A549 (cell line): Measurements from ENCODE around the gene BMP10. TPM values are rescaled to one million over a fixed set of nuclear protein-coding genes. Genes with fewer than 3 reads are reported as not detected.

Experiments used
- ATAC-seq, 2 experiments: fragments of 200-7000 bp in 1 of 2; fragments of >200 bp in 1 of 2; cut with Nextera tagmentation in 1 of 2; cut with Tn5 transposase in 1 of 2; 3 replicates each; pipeline versions ENCODE4 v1.8.0 to v1.9.1; 2018 to 2020; ENCODE audit warnings: mild to moderate bottlenecking in 1 of 2, moderate library complexity in 1 of 2
- CTCF ChIA-PET: fragments of 300-600 bp; sonication (Branson Sonifier 250); formaldehyde crosslinking; extraction: SDS; loops from one replicate; lab custom pipeline; 2021; ENCODE audit warnings: antibody characterized with exemption, inconsistent platforms; lab: Yijun Ruan, JAX
- POLR2A ChIA-PET: fragments of 350-600 bp; formaldehyde crosslinking; extraction: SDS; loops from one replicate; lab custom pipeline; 2021; ENCODE audit warnings: antibody characterized with exemption, inconsistent platforms; lab: Yijun Ruan, JAX
- DNase-seq, 2 experiments: peaks; one replicate each; pipeline versions ENCODE4 v3.0.0 to v3.0.0-alpha.2; 2011 to 2016; ENCODE audit warnings: low read depth in 1 of 2, low spot score in 1 of 2
- FAIRE-seq: peaks from 2 replicates; lab custom pipeline; 2011; peaks lifted over from hg19 to GRCh38; lab: Jason Lieb, UNC
- H3K27ac ChIP-seq, 2 experiments: fragments of >200 bp; sonication (Bioruptor Twin); formaldehyde crosslinking; 3 replicates each; pipeline ENCODE4 v1.5.1; 2016 to 2017
- H3K4me1 ChIP-seq: fragments of >200 bp; sonication (Bioruptor Twin); formaldehyde crosslinking; 3 replicates; pipeline ENCODE4 v1.6.1; 2016
- H3K4me2 ChIP-seq: fragments of >200 bp; sonication (Bioruptor Twin); formaldehyde crosslinking; 3 replicates; pipeline ENCODE4 v1.6.1; 2016
- H3K4me3 ChIP-seq: fragments of >200 bp; sonication (Bioruptor Twin); formaldehyde crosslinking; 3 replicates; pipeline ENCODE4 v1.5.1; 2016
- H3K9me3 ChIP-seq: fragments of >200 bp; sonication (Bioruptor Twin); formaldehyde crosslinking; 3 replicates; pipeline ENCODE4 v1.6.1; 2016
- CEBPB ChIP-seq, 2 experiments: fragments of >200 bp in 1 of 2; sonication (Bioruptor Twin) in 1 of 2; formaldehyde crosslinking in 1 of 2; IDR thresholded peaks; 2 replicates each; pipeline ENCODE4 v1.6.1; 2012 to 2016
- EHMT2 ChIP-seq: fragments of 200-600 bp; sonication (generic); IDR thresholded peaks from 2 replicates; pipeline ENCODE4 v1.6.1; 2016; ENCODE audit warnings: antibody characterized with exemption, low read depth, mild to moderate bottlenecking, moderate library complexity
- ESRRA ChIP-seq: fragments of 150-350 bp; IDR thresholded peaks from 2 replicates; pipeline ENCODE4 v1.6.1; 2014; ENCODE audit warnings: mild to moderate bottlenecking, low read length, borderline replicate concordance
- FOXS1 ChIP-seq: fragments of 250-450 bp; sonication (Bioruptor Pico); IDR thresholded peaks from 2 replicates; pipeline ENCODE4 v1.5.0; 2020; ENCODE audit warnings: mild to moderate bottlenecking, moderate library complexity
- HDAC2 ChIP-seq: fragments of 200-600 bp; sonication (generic); IDR thresholded peaks from 2 replicates; pipeline ENCODE4 v1.6.1; 2016
- HES2 ChIP-seq: fragments of >200 bp; sonication (Bioruptor Twin); formaldehyde crosslinking; IDR thresholded peaks from 2 replicates; pipeline ENCODE4 v1.6.1; 2016
- HEYL ChIP-seq: fragments of 250-450 bp; sonication (Bioruptor Pico); IDR thresholded peaks from 2 replicates; pipeline ENCODE4 v1.8.0; 2021; ENCODE audit warnings: mild to moderate bottlenecking, moderate library complexity
- JUN ChIP-seq, 2 experiments: fragments of >200 bp; sonication (Bioruptor Twin); formaldehyde crosslinking; IDR thresholded peaks; 2 replicates in 1 of 2; 3 replicates in 1 of 2; pipeline ENCODE4 v1.6.1; 2016 to 2017
- KDM5A ChIP-seq: fragments of 200-600 bp; sonication (generic); IDR thresholded peaks from 2 replicates; pipeline ENCODE4 v1.6.1; 2016; ENCODE audit warnings: antibody characterized with exemption, mild to moderate bottlenecking
- MAFK ChIP-seq: fragments of 450-650 bp; IDR thresholded peaks from 2 replicates; pipeline ENCODE4 v1.6.1; 2014; ENCODE audit not compliant: partially characterized antibody
- MAZ ChIP-seq: fragments of 150-350 bp; IDR thresholded peaks from 2 replicates; pipeline ENCODE4 v1.6.1; 2014; ENCODE audit warnings: antibody characterized with exemption, low read depth, low read length, borderline replicate concordance
- MYC ChIP-seq: IDR thresholded peaks from 2 replicates; pipeline ENCODE4 v1.6.1; 2012; ENCODE audit warnings: mild to moderate bottlenecking, inconsistent platforms, low read length, improper control_type of control experiment, borderline replicate concordance
- NPAS2 ChIP-seq: fragments of 250-450 bp; sonication (Bioruptor Pico); IDR thresholded peaks from 2 replicates; pipeline ENCODE4 v1.8.0; 2022; ENCODE audit warnings: mild to moderate bottlenecking, moderate library complexity, borderline replicate concordance
- POLR2AphosphoS2 ChIP-seq: conservative IDR thresholded peaks from 2 replicates; pipeline ENCODE4 v1.6.1; 2012; ENCODE audit warnings: low read length, improper control_type of control experiment, inconsistent platforms
- RARB ChIP-seq: fragments of 250-450 bp; sonication (Bioruptor Pico); IDR thresholded peaks from 2 replicates; pipeline ENCODE4 v1.8.0; 2021; ENCODE audit warnings: mild to moderate bottlenecking, moderate library complexity
- RFX5 ChIP-seq: fragments of 450-650 bp; IDR thresholded peaks from 2 replicates; pipeline ENCODE4 v1.7.1; 2014; ENCODE audit warnings: antibody characterized with exemption, mild to moderate bottlenecking, moderate library complexity
- RNF2 ChIP-seq: fragments of 200-600 bp; sonication (generic); IDR thresholded peaks from 2 replicates; pipeline ENCODE4 v1.6.1; 2016; ENCODE audit warnings: low read depth, mild to moderate bottlenecking, antibody characterized with exemption, moderate library complexity, borderline replicate concordance
- SMC3 ChIP-seq: fragments of >200 bp; sonication (Bioruptor Twin); formaldehyde crosslinking; IDR thresholded peaks from 3 replicates; pipeline ENCODE4 v1.6.1; 2018; ENCODE audit warnings: inconsistent platforms
- SREBF2 ChIP-seq: fragments of 450-650 bp; IDR thresholded peaks from 2 replicates; pipeline ENCODE4 v1.6.1; 2014; ENCODE audit warnings: mild to moderate bottlenecking, moderate library complexity
- ZC3H11A ChIP-seq: fragments of 450-650 bp; IDR thresholded peaks from 2 replicates; pipeline ENCODE4 v1.6.1; 2014; ENCODE audit warnings: antibody characterized with exemption, mild to moderate bottlenecking
- WGBS: methylation state at CpG from one replicate; pipeline ENCODE4 v1.1.6; 2017; ENCODE audit errors: missing lambda C conversion rate; 5-methylcytosine and 5-hydroxymethylcytosine counted together
- polyA plus RNA-seq, 4 experiments: library from polyadenylated mRNA; depleted of rRNA in 3 of 4; stranded (reverse); fragments of >200 nt; fragmentation: RNase III in 1 of 4; extraction: RNeasy Plus Mini Kit Qiagen cat#74134 plus additional on column Dnase treatment in 1 of 4; gene quantifications; 2 replicates in 3 of 4; 3 replicates in 1 of 4; pipeline ENCODE4 v1.2.3, GENCODE V29; 2011 to 2017
- TF ChIP-seq, protein P1 (sequence below): fragments of >200 bp; sonication (Bioruptor Twin); formaldehyde crosslinking; IDR thresholded peaks from 3 replicates; pipeline ENCODE4 v1.6.1; 2016
- TF ChIP-seq, protein P2 (sequence below): fragments of 150-350 bp; IDR thresholded peaks from 2 replicates; pipeline ENCODE4 v1.6.1; 2014; ENCODE audit warnings: low read depth, mild to moderate bottlenecking, low read length
- TF ChIP-seq, protein P3 (sequence below): fragments of 450-650 bp; IDR thresholded peaks from 2 replicates; pipeline ENCODE4 v1.6.1; 2014; ENCODE audit warnings: antibody characterized with exemption

The BMP10 gene
- polyA plus RNA-seq, 2 of the 4 experiments (the other 2 are of a cell fraction), result not detected

DNA sequence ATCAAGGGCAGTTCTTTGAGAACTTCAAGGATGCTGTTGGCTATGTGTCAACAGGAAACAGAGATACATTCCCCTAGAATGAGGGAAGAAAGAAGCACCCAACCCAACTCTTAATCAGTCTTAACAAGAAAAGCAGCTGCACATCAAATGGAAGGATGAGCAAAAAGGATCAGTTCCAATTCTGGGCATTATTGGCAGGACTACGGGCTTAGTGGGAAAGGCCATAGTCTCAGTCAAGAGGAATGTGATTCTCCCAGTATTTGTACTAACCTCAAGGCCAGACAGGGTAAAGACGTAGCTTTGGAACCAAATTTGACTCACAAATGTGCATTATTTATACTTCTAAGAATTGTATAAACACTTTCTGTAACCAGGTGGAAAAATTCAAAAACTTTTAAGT lies 18.2 kb downstream of the BMP10 start:
- WGBS, result 42% methylated on average over 2 of the region's 2 CpGs
- DNase-seq, result no peak
- Histone ChIP-seq H3K9me3 (no peaks in the 10 kb centered on the region), H3K27ac (no peak overlapping the region), H3K4me1 (no peaks in the 10 kb centered on the region), H3K4me2 (no peak overlapping the region), H3K4me3 (no peak overlapping the region)
- TF ChIP-seq HDAC2, result no peak
- no peak for TF ChIP-seq NPAS2 (CRISPR knock-in tag)
- TF ChIP-seq, protein P1, sequence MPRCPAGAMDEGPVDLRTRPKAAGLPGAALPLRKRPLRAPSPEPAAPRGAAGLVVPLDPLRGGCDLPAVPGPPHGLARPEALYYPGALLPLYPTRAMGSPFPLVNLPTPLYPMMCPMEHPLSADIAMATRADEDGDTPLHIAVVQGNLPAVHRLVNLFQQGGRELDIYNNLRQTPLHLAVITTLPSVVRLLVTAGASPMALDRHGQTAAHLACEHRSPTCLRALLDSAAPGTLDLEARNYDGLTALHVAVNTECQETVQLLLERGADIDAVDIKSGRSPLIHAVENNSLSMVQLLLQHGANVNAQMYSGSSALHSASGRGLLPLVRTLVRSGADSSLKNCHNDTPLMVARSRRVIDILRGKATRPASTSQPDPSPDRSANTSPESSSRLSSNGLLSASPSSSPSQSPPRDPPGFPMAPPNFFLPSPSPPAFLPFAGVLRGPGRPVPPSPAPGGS, result no peak
- no peak for TF ChIP-seq EHMT2
- no peak for TF ChIP-seq KDM5A
- no peak for TF ChIP-seq POLR2AphosphoS2
- TF ChIP-seq FOXS1 (CRISPR knock-in tag), result no peak
- no peak for TF ChIP-seq SREBF2
- TF ChIP-seq, protein P2, sequence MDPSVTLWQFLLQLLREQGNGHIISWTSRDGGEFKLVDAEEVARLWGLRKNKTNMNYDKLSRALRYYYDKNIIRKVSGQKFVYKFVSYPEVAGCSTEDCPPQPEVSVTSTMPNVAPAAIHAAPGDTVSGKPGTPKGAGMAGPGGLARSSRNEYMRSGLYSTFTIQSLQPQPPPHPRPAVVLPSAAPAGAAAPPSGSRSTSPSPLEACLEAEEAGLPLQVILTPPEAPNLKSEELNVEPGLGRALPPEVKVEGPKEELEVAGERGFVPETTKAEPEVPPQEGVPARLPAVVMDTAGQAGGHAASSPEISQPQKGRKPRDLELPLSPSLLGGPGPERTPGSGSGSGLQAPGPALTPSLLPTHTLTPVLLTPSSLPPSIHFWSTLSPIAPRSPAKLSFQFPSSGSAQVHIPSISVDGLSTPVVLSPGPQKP, result no peak
- ATAC-seq, result no peak
- CTCF ChIA-PET, result interaction anchor here (1.1 to 1.8 kb wide), 5 partner anchors 8 to 101 kb away, joined by 3 to 5 read pairs (median 3); no protein-coding TSS in a partner anchor
- POLR2A ChIA-PET, result no interaction called here
- FAIRE-seq, result no peak

DNA sequence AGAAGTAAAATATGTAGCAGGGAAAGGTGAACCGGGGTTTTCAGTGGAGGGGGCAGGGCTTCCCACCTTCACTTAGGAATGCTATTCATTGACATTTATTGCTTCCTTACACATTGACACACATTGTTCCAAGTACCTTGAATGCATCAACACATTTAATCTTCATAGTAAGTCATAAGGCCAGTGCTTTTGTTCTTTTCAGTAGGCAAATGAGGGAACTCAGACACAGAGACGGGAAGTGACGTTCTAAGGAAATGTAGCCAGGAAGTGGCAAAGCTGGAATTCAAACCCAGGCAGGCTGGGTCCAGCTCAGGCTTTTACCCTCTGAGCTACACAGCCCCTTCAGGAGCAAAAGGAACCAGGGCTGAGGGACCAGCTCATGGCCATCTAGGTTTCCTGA lies 20.7 kb downstream of the BMP10 start:
- FAIRE-seq, result no peak
- 92% methylated on average over 3 of the region's 3 CpGs for WGBS
- DNase-seq, result no peak
- no peak overlapping the region for H3K4me3 ChIP-seq
- H3K27ac ChIP-seq, result no peak overlapping the region
- H3K4me2 ChIP-seq, result no peak overlapping the region
- H3K9me3 ChIP-seq, result no peaks in the 10 kb centered on the region
- ATAC-seq, result no peak
- no peak for TF ChIP-seq HEYL
- no peak for TF ChIP-seq RNF2
- TF ChIP-seq ESRRA, result no peak
- TF ChIP-seq JUN (IDR thresholded peaks at IDR 0.05), result no peak
- no peak for TF ChIP-seq RFX5
- no peak for TF ChIP-seq ZC3H11A
- no peak for TF ChIP-seq SMC3
- no peak for TF ChIP-seq HES2
- TF ChIP-seq NPAS2 (CRISPR knock-in tag), result no peak
- TF ChIP-seq, protein P2, result no peak
- no peak for TF ChIP-seq MAFK
- no peak for TF ChIP-seq MYC
- no peak for TF ChIP-seq HDAC2
- TF ChIP-seq CEBPB (IDR thresholded peaks at IDR 0.05), result no peak
- no peak for TF ChIP-seq POLR2AphosphoS2
- no peaks in the 10 kb centered on the region for H3K4me1 ChIP-seq
- POLR2A ChIA-PET, result no interaction called here
- CTCF ChIA-PET, result interaction anchor here (0.7 to 1.5 kb wide), 3 partner anchors 16 to 98 kb away, joined by 3 to 5 read pairs (median 3); no protein-coding TSS in a partner anchor

- no peaks in the 10 kb centered on the region for H3K4me1 ChIP-seq
- no peak overlapping the region for H3K4me2 ChIP-seq
- no peaks in the 10 kb centered on the region for H3K9me3 ChIP-seq
- TF ChIP-seq HES2 (no peak), SMC3 (no peak), RFX5 (no peak), RARB (CRISPR knock-in tag) (no peak), MAZ (no peak)
- TF ChIP-seq, protein P3, sequence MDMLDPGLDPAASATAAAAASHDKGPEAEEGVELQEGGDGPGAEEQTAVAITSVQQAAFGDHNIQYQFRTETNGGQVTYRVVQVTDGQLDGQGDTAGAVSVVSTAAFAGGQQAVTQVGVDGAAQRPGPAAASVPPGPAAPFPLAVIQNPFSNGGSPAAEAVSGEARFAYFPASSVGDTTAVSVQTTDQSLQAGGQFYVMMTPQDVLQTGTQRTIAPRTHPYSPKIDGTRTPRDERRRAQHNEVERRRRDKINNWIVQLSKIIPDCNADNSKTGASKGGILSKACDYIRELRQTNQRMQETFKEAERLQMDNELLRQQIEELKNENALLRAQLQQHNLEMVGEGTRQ, result no peak
- TF ChIP-seq, protein P1, result no peak
- TF ChIP-seq, all 56 proteins: peak for 0
- DNase-seq, result peak in 1 of 2 experiments; percentile 41
- ChIA-PET POLR2A (no interaction called here), CTCF (interaction anchor here (1.2 to 2.7 kb wide), 3 partner anchors 11 to 97 kb away, joined by 3 to 10 read pairs (median 5); no protein-coding TSS in a partner anchor)
- H3K27ac ChIP-seq, result no peak overlapping the region
- peak; percentile 46 to 56; a peak in 2 of 6 replicates for ATAC-seq
- FAIRE-seq, result no peak
- 29% methylated on average over 4 of the region's 4 CpGs for WGBS
- H3K4me3 ChIP-seq, result no peak overlapping the region
Observed at GRCh38 chr2:68849579-68850030, 21.6 kb downstream of the BMP10 start.
